NCI-H1092 treated with DMSO at 0.1 percent for 48 hours (cell line): ENCODE data around the gene GALNTL6.

Experiments
- DNase-seq: peaks from one replicate; lab custom pipeline; 2025; lab: John Stamatoyannopoulos, UW

GALNTL6 gene

DNA sequence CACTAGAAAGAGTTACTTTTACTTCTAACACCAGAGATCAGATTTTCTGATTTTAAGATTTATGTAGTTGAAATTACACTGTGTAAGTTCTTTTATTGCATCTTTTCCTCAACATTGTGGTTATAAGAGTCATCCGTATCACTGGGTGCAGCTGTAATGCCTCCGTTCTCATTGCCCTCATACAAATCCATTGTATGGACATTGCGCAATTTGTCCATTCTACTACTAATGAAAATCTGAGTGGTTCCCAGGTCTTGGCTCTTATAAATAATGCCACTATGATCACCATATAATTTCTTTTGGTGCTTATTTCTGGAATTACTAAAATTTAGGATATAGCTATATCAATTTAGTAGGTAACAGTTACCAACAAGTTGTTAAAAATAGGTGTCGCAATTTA, 741.4 kb downstream of the GALNTL6 start:
- DNase-seq, result no peak

- DNase-seq, result no peak
These were observed 742.5 kb downstream of the GALNTL6 start for GRCh38 chr4:172555725-172556124.

- no peak for DNase-seq
These were observed 760.7 kb downstream of the GALNTL6 start for GRCh38 chr4:172573899-172574298.

DNA sequence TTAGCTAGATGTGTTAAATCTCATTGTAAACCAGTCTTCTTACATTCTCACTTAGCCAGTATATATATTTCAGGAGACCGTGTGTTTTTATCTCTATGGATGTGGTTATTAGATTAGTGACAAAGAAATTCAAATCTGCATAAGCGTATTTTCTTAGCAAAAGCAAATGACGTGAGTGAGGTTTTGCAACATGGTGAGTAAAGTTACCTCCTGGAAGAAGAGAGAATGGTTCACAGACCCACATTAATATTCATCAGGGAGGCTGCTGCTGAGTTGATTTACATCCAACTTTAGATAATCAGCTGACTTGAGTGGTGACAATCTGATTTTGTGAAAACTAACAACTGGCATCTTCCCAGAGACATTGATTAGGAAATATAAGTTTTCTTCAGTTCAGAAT, 765.5 kb downstream of the GALNTL6 start:
- DNase-seq, result no peak

GRCh38 chr4:172584816-172585215, 771.6 kb downstream of the GALNTL6 start:
- no peak for DNase-seq

GRCh38 chr4:172596206-172596605, 783.0 kb downstream of the GALNTL6 start:
- no peak for DNase-seq

- DNase-seq, result no peak
These were observed 786.4 kb downstream of the GALNTL6 start for GRCh38 chr4:172599554-172599953.

DNA sequence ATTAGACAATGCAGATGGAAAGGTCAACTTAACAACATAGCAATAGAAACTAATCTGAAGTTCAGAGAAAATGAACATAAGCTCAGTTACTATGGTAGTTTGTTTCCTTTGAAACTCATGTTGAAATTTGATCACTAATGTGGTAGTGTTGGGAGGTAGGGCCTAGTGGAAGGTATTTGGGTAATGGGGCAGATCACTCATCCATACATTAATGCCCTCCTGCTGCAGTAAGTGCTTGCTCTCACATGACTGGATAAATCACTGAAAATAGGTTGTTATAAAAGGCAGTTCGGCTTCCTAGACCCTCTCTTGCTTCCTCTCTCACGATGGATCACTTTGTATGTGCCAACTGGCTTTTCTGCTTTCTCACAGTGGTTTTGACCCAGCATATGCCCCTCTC, 788.0 kb downstream of the GALNTL6 start:
- no peak for DNase-seq

DNA sequence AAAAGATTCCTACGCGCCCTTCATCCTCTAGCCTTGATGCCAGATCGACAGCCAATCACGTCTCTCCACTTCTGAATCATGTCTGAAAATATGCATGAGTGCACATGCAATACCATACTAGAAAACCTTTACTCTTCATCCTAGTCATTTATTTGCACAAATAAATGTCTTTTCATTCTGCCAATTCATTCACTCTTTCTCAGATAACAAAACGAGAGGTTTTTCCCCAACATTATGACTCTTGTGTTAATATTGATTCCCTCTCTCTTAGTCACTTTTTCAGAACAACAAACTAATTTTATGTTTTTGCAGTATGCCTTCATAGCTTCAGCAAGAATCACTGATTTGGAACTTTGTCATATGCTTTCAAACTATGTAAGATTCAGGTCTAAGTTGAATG, 806.0 kb downstream of the GALNTL6 start:
- DNase-seq, result no peak

DNA sequence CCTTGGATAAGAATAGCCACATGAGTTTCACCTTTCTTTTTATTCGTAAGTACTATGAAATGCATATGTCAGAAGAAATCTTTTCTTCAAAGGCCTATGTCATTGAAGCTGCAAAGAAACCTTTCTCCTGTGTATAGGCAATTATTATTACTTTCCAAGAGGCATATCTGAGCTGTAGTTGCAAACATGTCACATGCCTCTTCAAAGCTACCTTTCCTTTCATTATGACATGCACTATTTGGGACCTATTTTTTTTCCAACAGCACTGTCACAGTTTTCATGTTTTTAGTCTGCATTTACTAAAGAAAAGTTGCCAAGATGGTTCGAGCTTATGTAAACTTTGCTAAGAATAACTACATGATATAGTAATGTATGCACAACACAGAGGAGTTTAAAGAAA, 806.6 kb downstream of the GALNTL6 start:
- DNase-seq, result no peak

DNA sequence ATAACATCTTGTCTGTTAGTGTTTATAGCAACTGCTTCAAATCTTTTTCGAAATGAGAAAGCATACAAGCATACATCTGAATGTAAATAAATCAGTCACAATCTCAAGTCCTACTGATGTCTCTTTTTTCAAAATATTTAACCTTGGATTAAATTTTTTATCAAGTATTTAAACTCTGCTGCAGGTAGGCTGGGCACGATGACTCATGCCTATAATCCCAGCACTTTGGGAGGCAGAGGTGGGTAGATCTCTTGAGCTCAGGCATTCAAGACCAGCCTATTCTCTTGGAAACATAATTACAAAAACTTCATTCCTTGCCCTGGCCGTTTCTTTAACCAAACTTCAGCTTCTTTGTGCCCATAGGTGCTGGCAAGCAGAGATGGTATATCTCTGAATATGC, 815.1 kb downstream of the GALNTL6 start:
- DNase-seq, result no peak

- no peak for DNase-seq
These were observed 817.1 kb downstream of the GALNTL6 start for GRCh38 chr4:172630280-172630679.

DNA sequence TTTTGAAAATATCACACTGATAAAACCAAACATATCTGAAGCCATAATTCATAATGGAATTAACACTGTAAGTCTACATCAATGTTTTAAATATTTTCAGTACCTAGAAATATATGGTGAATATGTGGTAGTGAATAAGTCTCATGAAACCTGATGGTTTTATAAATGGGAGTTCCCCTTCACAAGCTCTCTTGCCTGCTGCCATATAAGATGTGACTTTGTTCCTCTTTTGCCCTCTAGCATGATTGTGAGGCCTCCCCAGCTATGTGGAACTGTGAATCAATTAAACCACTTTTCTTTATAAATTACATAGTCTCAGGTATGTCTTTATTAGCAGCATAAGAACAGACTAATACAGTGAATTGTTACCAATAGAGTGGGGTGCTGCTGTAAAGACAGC, 818.6 kb downstream of the GALNTL6 start:
- DNase-seq, result no peak

- DNase-seq, result no peak
These were observed 835.3 kb downstream of the GALNTL6 start for GRCh38 chr4:172648471-172648870.

- no peak for DNase-seq
These were observed 835.9 kb downstream of the GALNTL6 start for GRCh38 chr4:172649143-172649542.

GRCh38 chr4:172650758-172651530, 837.7 kb downstream of the GALNTL6 start:
- DNase-seq, result no peak

DNA sequence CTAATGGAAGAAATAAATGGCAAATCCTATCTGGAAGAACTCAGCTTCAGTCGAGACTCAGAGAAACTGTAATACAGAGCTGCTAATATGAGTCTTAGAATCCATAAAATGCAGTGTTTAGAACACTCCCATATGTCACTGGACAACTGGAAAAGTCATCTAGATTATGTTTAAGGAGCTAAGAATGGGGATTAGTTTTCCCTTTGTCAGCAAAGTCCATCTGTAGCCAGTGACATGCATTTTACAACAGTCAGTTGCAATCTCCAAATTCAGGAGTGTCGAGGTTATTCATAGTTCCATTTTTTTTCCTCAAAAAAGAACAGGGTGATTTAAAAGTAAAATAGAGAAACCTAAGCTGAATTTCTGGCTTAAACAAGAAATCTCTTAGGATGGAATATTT, 838.8 kb downstream of the GALNTL6 start:
- DNase-seq, result no peak

DNA sequence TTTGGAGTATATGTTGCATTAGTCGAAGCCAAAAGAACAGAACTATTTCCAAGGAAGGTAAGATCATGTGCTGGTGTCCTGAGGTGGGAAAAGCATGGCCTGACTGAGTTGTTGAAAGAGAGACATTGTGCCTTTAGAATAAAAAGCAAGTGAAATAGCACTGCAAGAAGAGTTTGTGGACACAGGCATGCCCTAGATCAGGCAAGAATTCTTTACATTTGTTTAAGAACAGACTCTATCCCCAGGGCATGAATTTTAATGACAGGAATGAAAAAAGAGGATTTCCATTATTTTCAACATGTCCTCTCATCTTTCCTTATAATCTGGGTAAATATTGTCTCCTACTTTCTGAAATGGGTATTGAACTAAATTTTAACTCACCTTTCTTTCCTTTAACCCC, 839.2 kb downstream of the GALNTL6 start:
- DNase-seq, result no peak

DNA sequence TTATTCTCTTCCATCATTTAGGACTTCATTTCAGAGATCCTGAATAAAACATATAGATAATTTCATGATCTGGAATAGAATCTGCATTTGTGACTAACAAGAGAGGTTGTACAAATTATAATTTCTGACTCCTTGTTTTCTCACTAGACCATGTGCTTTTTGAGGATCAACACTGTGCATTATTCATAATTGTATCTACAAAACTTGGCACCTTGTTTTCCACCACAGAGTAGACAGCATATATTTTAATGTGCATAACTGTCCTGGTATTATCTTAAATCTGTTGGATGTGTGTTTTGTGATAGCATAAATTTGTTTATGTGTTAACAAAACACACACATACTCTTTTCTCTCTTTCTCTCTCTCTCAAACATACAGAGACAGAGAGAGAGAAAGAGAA, 840.5 kb downstream of the GALNTL6 start:
- DNase-seq, result no peak

DNA sequence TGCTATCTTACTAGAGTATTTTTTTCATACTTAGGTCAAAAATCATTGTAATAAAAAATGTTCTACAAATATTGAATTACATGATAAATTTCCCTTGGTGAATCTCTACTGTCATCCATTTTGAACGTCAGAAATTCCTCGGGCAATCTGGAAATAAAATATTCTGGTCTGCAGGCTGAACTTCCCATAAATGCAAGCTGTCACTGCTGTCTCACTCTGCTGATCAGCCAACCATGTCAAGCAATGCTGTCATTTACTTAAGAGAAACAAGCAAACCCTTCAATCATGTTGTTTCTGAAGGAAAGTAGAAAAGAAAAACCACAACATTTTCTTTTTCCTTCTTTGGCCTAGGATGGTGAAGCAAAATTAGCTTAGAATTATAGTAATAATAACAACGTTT, 841.3 kb downstream of the GALNTL6 start:
- DNase-seq, result no peak

DNA sequence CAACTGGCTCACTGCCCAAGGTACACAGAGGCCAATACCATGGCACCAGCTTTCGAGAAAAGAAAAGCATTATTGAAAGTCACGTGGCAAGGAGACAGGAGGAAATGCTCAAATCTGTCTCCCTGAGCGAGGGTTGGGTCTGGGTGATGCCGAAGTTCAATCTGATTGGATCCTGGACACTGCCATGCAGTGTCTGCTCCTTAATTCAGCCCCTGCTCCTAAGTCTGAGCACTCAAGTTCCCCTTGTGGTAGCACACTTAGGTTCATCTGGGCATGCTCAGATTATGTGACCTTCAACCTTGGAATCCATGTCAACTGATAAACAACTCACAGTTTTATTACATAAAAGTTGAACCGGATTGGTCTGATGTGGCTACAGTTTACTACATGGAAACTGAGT, 842.9 kb downstream of the GALNTL6 start:
- no peak for DNase-seq

DNA sequence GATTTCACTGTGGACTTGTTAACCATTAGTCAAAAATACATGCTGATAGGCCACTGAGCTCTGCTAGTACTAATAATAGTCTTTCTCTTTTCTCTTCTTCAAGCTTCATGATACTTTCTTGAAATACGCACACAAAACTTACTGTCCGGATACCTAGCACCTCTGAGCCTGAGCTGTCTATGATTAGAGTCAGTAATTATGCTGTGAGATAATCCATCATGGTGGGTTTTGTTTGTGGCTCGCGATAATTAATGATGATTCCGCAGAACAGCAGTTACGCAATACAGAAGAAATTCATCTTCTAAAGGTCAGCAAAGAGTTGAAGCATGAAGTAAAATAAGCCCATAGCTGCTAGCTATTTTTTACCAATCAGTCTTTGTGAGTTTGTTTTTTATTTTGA, 843.9 kb downstream of the GALNTL6 start:
- no peak for DNase-seq

DNA sequence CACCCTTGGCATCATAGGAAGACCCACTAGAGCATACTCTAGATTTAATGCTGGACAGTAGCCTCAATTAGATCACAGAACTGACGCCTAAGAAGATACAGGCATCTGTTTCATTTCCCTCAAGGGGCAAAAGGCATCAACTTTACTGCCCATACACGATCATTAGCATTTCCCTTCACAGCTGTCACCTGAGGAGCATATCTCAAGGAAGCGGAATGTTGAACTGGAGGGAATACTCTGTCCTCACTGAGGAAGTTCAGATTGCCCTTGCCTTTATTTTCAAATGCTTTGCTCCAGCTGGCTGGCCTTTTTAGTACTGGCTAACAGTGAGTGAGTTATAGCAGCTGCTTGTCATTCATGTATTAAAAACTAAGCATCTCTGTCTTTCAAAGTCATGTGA, 847.0 kb downstream of the GALNTL6 start:
- DNase-seq, result no peak

- no peak for DNase-seq
These were observed 848.9 kb downstream of the GALNTL6 start for GRCh38 chr4:172662113-172662512.
